Posterior cingulate gyrus (tissue), 11 donors: Measurements from ENCODE around the gene TMEM95.
"Not testable (repeated sequence)": the region's sequence is repeated elsewhere in the genome, so short reads cannot be mapped to it uniquely, and the experiment has no call there.

Experiments
- DNase-seq, 10 donors: peaks; one replicate each; pipeline versions ENCODE4 v3.0.0 to v3.0.0-alpha.2; 2020 to 2021; ENCODE audit warnings: mixed read lengths in 3 of 10
- intact Hi-C: fragments of 100-400 bp; cut with DNase I; formaldehyde crosslinking; loops from one replicate; pipeline ENCODE4 v1.15.1; 2023

The TMEM95 gene

DNA sequence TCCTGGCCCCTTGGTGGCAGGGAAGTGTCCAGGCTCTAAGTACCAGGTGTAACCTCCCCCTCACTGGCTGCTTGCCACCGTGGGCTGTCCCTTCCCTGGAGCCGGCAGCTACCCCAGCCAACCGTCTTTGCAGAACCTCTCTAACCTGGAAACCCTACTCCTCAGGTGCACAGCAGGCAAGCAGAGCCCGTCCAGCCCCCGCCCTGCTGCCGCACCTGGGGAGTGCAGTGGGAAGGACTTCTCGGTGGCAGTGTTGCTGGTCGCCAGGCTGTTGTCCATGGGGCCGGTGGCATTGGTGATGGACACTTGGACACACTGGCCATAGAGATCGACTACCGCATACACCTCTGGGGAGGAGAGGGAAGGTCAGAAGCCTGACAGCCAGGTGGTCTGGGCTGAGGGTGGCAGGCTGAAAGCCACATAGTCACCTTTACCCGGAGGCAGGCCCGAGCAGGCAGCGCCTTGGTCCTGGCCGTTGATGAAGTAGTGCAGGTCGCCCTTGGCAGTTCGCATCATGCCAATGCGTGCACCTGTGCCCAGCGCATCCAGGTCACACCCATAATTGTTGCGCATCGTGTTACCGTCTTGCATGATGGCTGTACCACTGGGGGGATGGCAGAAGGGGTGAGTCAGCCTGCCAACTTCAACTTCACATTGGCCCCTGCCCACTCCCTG lies 32.3 kb upstream of the TMEM95 start:
- intact Hi-C loops = no loop called here
- DNase-seq = no peak

DNA sequence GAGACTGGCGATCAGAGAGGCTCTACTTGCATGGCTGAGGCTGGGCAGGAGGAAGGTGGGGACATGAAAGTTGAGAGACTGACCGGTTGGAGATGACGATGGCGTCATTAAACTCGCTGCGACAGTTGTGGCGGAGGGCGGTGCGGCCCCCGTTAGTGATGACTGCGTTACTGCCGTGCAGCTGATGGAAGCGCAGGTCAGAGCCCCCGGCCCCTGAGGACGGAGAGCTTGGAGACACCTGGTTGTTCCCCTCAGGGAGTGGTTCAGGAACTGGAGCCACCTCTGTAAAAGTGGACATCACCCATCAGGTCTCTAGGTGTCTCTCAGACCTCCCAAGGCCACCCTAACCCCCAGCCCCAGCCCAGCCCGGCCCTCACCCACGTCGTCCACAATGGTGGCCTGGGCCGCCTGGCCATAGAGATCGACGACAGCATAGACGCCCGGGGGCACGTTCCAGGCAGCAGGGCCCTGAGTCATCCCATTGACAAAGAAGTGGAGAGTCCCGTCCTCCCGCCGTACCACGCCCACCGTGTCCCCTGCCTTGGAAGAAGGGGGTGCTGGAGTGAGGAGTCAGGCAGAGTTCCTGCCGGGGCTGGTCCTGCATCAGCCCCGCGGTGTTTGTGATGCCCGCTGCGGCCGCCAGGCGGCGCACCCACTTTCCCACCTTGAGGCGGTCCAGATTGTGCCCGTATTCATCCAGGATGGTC lies 31.1 kb upstream of the TMEM95 start:
- peak in 8 of 10 donors; percentile 28 to 93 (median 52) for DNase-seq
- intact Hi-C loops = no loop called here

DNA sequence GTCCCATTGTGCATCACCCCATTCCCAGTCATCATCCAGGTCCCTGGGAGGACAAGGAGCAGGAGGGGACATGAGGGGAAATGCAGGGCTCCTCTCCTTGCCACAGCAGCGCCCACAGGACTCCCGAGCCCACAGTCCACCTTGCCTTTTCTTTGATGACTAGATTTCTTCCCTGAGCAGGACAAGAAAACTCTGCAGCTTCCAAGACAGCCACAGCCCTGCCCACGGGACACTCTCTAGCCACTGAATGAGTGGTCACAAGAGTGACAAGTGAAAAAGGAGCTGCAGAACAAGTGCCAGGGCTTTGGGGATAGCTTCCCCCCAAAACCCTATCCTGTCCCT lies 30.5 kb upstream of the TMEM95 start:
- intact Hi-C loops = no loop called here

DNA sequence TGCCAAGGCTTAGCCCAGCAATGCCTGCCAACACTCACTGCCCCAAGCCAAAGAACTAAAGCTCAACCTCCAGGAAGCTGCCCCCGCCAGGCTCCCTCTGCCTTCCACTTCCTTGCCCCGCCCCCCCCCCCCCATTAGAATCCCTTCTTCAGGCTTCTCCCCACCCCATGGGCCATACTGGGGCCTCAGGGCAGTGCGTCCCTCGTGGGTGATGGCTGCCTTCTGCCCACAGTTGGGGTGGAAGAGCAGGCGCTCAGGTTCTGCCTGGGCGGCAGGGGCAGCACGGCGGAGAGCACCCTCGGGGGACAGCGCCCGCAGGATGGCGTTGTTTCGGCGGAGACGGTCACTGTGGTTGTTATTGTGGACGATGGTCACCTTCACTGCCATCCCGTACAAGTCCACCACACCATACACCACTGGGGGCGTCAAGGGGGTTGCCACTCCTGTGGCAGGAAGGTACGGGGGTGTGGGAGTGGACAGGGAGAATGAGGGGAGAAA lies 29.9 kb upstream of the TMEM95 start:
- intact Hi-C loops = no loop called here
- DNase-seq = peak in 1 of 10 donors; percentile 24

More for the DNA sequence above, 30.5 kb upstream of the TMEM95 start:
- DNase-seq = peak in 1 of 10 donors; percentile 25

DNA sequence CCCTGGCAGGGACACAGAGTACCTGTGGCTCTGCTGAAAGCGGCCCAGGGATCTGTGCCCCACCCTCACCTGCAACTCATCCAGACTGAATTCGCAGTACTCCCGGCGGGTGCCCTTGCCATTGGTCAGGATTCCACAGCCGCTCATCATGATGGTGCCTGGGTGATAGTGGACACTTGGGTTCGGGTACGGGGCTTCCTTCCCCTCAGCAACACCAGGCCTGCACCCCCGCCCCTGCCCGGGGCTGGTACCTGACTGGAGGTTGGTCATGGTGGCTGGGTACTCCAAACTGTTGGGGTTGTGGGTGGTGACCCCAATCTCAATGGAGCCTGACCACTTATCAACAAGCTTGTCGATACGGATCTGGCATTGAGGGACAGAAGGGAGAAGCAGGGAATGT lies 28.8 kb upstream of the TMEM95 start:
- peak in 1 of 10 donors; percentile 46 for DNase-seq
- intact Hi-C loops = no loop called here

DNA sequence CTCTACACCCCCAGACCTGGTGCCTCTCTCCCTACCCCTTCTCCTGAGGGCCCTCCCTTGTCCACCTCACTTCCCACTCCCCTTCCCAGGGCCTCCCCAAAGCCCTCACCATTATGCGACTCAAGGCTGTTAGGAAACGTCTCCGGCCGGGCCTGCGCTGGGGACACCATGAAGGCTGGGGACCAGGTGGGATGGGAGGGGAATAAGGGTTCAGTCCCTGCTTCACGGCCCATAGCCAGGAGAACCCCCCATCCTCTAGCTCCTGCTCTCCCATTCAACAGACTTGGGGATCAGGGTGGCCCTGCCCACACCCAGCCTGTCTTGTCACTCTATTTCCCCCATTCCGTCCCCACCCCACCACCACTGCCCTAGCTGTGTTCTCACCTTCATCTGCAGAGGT lies 27.9 kb upstream of the TMEM95 start:
- intact Hi-C loops = no loop called here
- DNase-seq = no peak

DNA sequence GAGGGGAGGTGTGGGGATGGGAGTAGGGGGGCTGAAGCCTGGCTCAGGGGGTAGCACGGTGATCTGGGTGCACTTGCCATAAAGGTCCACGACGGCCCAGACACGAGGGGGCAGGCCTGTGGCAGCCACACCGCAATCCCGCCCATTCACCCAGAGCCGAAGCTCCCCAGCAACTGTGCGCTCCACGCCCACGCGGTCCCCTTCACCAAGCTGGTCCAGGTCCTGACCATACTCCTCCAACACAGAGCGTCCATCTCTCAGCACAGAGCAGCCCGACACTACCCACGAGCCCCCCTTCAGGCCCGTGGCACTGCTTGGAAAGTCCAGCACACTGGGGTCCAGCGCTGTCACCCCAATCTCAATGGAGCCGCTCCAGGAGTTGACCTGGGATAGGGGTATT lies 27.5 kb upstream of the TMEM95 start:
- DNase-seq = peak in 1 of 10 donors; percentile 57
- intact Hi-C loops = no loop called here

DNA sequence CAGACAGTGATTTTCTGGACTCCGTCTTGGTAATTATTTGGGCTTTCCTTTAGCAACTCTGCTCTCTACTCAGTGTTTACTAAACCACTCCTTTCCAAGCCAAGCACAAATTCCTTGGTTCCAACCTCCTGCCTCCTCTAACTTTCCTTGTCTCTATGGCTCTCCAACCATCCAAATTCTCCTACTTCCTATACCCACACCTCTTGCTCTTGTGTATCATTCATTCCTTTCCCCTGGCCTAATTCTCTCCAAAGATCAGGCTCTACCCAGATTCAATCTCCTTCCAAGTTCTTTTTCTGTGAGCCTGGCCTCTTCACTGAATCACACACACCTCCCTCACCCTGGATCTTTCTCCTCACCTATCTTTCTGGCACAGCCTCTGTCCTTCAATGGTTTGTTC lies 26.9 kb upstream of the TMEM95 start:
- intact Hi-C loops = loop anchor here (2.0 kb wide), 1 partner anchor 21 kb away; the partner anchor contains the start of gene EIF5A
- no peak for DNase-seq

DNA sequence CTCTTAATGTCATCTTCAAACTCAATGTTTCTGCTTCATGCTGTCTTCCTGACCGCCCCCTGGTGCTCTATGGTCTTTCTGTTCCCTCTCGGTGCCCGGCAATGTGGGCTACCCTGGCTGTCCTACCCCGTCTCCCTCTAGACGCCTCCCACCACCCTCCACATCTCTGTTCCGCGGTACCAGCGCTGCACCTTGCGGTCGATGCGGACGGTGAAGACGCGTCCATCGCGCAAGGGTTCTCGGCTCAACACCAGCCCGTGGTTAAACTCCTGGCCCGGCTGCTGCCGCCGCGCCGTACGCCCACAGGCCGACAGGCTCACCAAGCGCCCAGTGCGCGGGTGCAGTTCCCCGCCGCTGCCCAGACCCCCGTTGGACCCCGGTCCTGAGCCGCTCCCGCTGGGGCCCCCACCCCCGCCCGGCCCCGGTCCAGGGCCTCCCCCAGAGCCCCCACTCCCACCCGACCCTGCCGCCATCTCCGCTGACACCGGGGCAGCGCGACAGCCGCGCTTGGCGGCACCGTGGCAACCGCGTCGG lies 26.0 kb upstream of the TMEM95 start, which contains the start of gene NEURL4:
Gene NEURL4 (minus strand): TSS at position 496 of the 534 bp plus-strand sequence. CDS start 23 bp downstream, at position 473.
- peak in 2 of 10 donors; percentile 15 to 24 for DNase-seq
- intact Hi-C loops = loop anchor here (1.0 to 2.0 kb wide), 2 partner anchors 14 to 22 kb away; partner anchors contain the start of genes EIF5A and GPS2

DNA sequence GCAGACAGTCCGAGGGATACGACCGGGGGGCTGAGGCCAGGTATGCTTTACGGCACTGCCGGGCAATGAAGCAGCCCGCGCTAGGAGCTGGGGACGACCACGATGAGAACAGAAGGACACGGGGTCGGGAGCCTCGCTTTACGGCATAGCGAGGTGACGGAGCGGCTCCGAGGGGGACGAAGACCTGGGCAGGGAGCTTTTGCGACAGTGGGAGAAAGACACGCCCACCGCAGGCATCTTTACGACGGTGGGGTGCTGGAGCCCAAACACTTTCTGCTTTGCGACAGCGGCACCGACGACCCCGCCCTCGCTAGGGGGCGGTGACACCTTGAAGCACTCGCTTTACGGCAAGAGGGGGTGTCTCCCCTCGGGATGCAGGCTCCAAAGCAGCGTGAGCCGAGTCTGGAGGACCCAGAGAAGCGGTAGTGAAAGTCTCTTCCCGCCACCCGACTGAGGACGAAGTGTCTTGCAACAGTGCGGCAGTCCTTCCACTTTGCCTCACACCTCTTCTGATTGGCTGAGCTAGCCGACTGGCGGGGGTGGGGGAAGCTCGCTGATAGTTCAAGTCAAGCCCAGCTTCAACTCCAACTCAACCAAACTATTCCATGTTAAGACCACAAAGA lies 25.5 kb upstream of the TMEM95 start:
- DNase-seq = peak; percentile 94 to 99 (median 97)
- intact Hi-C loops = loop anchor here (1.0 to 2.0 kb wide), 2 partner anchors 14 to 23 kb away; partner anchors contain the start of genes EIF5A and GPS2

DNA sequence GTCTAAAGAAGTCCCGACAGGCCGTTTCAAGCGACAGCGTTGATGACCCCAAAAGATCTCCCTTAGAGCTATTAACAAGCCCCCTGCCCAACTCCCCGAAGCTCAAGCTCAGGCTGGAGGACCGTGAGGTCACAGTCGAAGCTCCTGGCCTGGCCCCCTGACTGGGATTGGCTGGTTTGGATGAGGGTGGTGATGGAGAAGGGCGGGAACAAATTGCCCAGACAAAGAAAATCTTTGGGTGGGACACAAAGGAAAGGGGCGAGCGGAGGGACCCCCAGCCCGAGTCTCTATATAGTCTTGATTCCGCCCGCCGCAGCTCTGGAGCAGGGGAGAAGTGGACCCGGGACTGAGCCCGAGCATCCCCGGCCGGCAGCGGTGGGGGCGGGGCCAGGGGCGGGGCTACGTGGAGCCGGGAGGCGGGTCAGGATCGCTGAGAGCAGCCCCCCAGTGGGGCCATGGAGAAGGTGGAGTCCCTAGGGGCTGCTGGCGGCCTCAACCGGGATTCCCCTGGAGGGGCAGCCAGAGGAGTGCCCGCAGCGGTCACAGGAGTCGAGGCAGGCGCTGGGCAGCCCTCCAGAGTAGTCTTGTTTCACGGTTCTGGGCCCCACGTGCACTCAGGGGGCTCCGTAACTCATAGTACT lies 24.8 kb upstream of the TMEM95 start:
- intact Hi-C loops = loop anchor here (1.0 to 2.0 kb wide), 2 partner anchors 15 to 23 kb away; partner anchors contain the start of genes EIF5A and GPS2

DNA sequence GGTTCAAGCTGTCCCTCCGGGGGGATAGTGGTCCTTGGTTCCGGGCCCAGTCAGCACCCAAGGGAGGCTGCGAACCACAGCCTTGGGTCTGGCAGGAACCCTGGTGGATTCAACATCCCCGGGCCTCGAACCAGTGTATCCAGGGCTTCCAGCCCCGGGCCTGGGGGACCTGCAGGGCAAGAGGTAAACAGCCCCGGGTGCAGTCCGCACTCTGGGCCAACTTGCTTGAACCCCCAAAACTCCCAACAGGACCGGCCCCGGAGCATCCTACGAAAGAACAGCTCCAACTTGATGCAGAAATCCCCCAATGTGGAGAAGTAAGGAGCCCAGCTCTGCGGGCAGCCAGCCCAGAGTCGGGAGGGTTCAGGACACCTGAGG lies 24.3 kb upstream of the TMEM95 start:
- DNase-seq = peak in 1 of 10 donors; percentile 82
- intact Hi-C loops = no loop called here

More for the DNA sequence above, 24.8 kb upstream of the TMEM95 start:
- peak; percentile 62 to 96 (median 70) for DNase-seq

DNA sequence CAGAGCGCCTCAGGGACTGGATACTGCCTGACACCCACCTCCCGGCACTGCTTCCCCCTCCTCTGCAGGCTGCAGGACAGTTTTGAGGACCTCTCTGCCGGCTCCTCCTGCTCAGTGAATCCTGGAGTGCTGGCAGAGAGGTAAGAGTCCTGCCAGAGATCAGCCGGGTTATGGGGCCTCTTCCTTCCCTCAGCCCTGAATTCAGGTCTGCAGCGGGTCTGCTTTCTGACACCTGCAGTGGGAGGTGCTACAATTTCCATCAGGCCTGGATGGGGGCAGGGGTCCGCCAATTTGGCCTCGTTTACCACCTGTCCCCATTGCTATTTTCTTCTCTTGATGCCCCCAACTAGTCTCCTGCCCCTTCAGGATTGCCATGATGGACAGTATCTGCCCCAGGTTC lies 22.8 kb upstream of the TMEM95 start:
- intact Hi-C loops = no loop called here
- peak in 1 of 10 donors; percentile 40 for DNase-seq

DNA sequence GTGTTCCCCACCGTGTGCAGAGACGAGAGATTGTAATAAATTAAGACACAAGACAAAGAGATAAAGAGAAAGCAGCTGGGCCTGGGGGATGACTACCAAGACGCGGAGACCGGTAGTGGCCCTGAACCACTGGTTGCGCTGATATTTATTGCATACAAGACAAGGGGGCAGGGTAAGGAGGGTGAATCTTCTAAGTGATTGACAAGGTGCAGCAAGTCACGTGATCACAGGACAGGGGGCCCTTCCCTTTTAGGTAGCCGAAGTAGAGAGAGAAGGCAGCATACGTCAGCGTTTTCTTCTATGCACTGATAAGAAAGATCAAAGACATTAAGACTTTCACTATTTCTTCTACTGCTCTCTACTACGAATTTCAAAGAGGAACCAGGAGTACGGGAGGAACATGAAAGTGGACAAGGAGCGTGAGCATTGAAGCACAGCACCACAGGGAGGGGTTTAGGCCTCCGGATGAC lies 22.3 kb upstream of the TMEM95 start:
- DNase-seq, intact Hi-C loops: not testable (repeated sequence)

DNA sequence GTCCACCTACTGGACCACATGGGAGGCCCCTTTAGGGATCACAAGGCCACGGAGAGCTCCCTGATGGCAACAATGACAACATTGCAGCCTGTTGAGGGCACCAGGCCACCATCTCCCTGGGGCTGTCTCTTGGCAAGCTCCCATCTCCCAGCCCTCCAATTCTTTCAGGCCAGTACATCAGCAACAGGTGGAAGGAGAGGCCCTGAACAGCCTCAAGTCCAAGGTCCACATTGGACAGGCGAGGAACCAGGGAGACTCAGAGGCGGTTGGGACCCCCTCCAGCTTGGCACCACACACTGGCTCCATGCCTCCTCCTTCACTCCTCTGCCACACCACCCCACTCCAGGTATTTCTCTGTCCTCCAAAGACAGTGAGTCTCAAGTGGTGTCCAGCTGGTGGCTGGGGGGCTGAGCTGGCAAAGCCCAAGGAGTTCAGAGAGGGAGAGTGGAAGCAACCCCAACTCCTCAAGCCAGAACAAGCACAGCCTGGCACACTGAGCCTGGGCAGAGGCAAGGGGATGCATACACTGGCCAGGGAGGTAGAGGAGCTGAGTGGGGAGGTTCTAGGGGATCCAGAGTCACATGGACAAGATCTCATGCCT lies 19.9 kb upstream of the TMEM95 start:
- DNase-seq = no peak
- intact Hi-C loops = no loop called here

DNA sequence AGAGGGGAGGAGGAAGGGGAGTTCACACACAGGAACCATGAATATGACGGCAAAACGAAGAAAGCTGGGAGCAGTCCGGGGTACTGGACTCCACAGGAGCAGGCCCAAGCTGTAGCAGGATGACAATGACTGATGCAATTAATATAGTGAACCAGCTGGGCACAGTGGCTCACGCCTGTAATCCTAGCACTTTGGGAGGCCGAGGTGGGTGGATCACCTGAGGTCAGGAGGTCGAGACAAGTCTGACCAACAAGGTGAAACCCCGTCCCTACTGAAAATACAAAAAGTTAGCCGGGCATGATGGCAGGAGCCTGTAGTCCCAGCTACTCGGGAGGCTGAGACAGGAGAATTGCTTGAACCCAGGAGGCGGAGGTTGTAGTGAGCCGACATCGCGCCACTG lies 19.2 kb upstream of the TMEM95 start:
- DNase-seq, intact Hi-C loops: not testable (repeated sequence)

DNA sequence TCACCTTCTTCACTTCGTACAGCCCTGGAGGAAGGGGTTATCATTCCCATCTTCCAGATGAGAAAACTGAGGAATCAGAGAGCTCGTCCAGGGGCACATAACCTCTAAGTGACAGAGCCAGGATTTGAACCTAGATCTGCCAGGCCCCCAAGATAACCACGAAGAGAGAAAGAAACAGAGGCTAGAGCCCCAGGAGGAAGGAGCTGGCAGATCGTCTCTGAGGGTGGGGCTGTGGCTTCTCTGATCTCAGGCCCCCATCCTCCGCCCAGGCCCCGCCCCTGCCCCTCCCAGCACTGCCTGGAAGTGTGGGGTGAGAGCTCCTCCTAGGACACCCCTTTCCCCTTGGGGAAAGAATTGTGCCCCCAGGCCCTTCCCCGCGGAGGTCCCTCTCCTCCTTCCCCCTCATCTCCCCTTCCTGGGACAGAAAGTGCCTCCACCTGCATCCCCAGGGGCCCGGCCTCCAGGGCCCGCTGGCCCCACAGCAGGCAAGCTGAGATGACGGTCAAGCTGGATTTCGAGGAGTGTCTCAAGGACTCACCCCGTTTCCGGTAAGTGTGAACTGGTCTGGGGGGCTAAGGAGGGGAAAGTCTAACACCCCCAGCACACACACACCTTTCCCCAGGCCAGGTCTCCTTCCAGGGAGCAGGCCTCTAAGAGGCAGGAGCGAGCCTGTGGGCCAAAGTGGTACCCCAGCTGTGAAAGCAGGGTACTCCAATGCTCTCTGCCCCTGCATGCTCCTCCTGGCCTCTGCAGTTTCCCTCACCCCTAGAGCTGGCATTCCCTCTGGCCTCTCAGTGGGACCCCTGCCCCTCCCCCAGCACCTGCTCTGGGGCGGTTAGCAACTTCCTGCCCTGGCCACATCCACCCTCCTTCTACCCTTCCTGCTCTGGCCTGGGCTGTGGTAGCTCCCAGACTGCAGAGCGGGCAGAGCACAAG lies 18.4 kb upstream of the TMEM95 start, which contains the start of gene ACAP1:
Gene ACAP1 (plus strand): TSS at position 290 of the 936 bp plus-strand sequence. CDS start 206 bp downstream, at position 496.
- intact Hi-C loops = no loop called here

DNA sequence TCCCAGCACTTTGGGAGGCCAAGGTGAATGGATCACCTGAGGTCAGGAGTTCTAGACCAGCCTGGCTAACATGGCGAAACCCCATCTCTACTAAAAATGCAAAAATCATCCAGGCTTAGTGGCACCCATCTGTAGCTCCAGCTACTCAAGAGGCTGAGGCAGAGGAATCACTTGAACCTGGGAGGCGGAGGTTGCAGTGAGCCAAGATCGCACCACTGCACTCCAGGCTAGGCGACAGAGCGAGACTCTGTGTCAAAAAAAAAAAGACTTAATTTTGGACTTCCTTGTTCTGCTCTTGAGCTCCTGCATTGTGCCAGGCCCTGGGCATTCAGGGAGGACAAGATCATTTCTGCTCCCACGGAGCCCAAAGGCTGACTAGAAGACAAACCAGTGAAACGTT lies 17.4 kb upstream of the TMEM95 start:
- DNase-seq, intact Hi-C loops: not testable (repeated sequence)

More for the DNA sequence above, 18.4 kb upstream of the TMEM95 start, which contains the start of gene ACAP1:
- DNase-seq = no peak
